Hepatocyte (in vitro differentiated cells): ENCODE data around the gene MAPK4. TPM values are rescaled to one million over a fixed set of nuclear protein-coding genes. Genes with fewer than 3 reads are reported as not detected.

ENCODE experiments used
- DNase-seq: peaks from one replicate; pipeline ENCODE4 v3.0.0-alpha.2; 2016; ENCODE audit warnings: low spot score
- H2AFZ ChIP-seq: fragments of 200-600 bp; sonication (generic); 2 replicates; pipeline ENCODE4 v1.6.0; 2016; ENCODE audit warnings: antibody characterized with exemption, mild to moderate bottlenecking
- H3K27ac ChIP-seq: fragments of 200-600 bp; sonication (generic); 2 replicates; pipeline ENCODE4 v1.5.1; 2016; ENCODE audit warnings: mild to moderate bottlenecking
- H3K27me3 ChIP-seq: fragments of 200-600 bp; sonication (generic); 2 replicates; pipeline ENCODE4 v1.6.1; 2016
- H3K36me3 ChIP-seq: fragments of 200-600 bp; sonication (generic); replicated peaks from 2 replicates; pipeline ENCODE4 v1.5.1; 2016; ENCODE audit warnings: low read depth; ENCODE audit not compliant: insufficient read depth
- H3K4me1 ChIP-seq: fragments of 200-600 bp; sonication (generic); 2 replicates; pipeline ENCODE4 v1.5.1; 2016; ENCODE audit warnings: mild to moderate bottlenecking, moderate library complexity; ENCODE audit not compliant: insufficient read depth
- H3K4me2 ChIP-seq: fragments of 200-600 bp; sonication (generic); 2 replicates; pipeline ENCODE4 v1.6.0; 2016
- H3K4me3 ChIP-seq: fragments of 200-600 bp; sonication (generic); 2 replicates; pipeline ENCODE4 v1.5.1; 2016; ENCODE audit warnings: mild to moderate bottlenecking
- H3K79me2 ChIP-seq: fragments of 200-600 bp; sonication (generic); 2 replicates; pipeline ENCODE4 v1.6.0; 2017; ENCODE audit warnings: mild to moderate bottlenecking
- H3K9me2 ChIP-seq: fragments of 200-600 bp; sonication (generic); replicated peaks from 2 replicates; pipeline ENCODE4 v1.6.0; 2017; ENCODE audit warnings: mild to moderate bottlenecking; ENCODE audit not compliant: insufficient read depth
- H3K9me3 ChIP-seq: fragments of 200-600 bp; sonication (generic); 2 replicates; pipeline ENCODE4 v1.5.1; 2016; ENCODE audit warnings: low read depth, mild to moderate bottlenecking
- H4K20me1 ChIP-seq: fragments of 200-600 bp; sonication (generic); 2 replicates; pipeline ENCODE4 v1.6.0; 2016; ENCODE audit warnings: mild to moderate bottlenecking; ENCODE audit not compliant: insufficient read depth, poor library complexity, severe bottlenecking
- EZH2 ChIP-seq: fragments of 200-600 bp; sonication (generic); IDR thresholded peaks from 2 replicates; pipeline ENCODE4 v1.6.1; 2016; ENCODE audit warnings: antibody characterized with exemption, mild to moderate bottlenecking, borderline replicate concordance
- EZH2phosphoT487 ChIP-seq: fragments of 200-600 bp; sonication (generic); IDR thresholded peaks from one replicate; pipeline ENCODE4 v1.6.1; 2018; ENCODE audit warnings: antibody characterized with exemption, mild to moderate bottlenecking, low read depth, moderate library complexity; ENCODE audit not compliant: unreplicated experiment, severe bottlenecking
- WGBS: methylation state at CpG from one replicate; pipeline ENCODE4 v1.1.6; 2016; ENCODE audit warnings: low lambda C conversion rate; ENCODE audit errors: missing lambda C conversion rate; 5-methylcytosine and 5-hydroxymethylcytosine counted together
- polyA plus RNA-seq: library from polyadenylated mRNA; unstranded; fragments of >200 nt; fragmentation: Nextera tagmentation; extraction: Ambion mirVana; gene quantifications from 2 replicates; pipeline ENCODE4 v1.2.1, GENCODE V29; 2016
- total RNA-seq: library from RNA; depleted of rRNA; stranded (reverse); fragments of >200 nt; gene quantifications from 2 replicates; pipeline ENCODE4 v1.2.3, GENCODE V29; 2014
- TF ChIP-seq, protein P1 (sequence below): fragments of 200-600 bp; sonication (generic); IDR thresholded peaks from 2 replicates; pipeline ENCODE4 v1.5.1; 2016; ENCODE audit warnings: antibody characterized with exemption, mild to moderate bottlenecking; ENCODE audit not compliant: poor library complexity

MAPK4 gene
- total and polyA plus RNA-seq, 2 experiments from 2014 or later = 2.0 to 2.4 TPM

DNA sequence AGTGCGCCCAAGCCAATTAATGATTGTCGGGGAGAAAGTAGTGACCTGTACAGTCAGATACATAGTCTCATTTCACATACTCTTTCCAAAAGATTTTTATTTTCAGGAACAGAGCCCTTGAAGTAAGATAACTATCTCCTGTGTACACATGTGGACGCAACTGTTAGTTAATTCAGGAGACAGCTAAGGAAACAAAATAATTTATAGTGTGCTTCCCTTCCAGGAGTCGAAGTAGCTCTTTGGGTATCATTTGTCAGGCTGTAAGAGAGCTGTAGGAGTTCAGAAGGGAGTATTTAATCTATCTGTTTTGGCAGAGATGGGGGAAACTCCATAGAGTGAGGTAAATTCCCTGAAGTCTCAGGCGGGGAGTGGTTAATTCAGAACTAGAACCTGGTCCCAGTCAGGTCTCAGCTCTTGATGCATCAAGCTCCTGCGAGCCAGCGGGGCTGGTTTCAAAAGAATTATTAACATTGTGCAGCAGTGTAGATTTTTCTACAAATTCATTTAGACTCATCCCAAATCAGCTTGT is 63.0 kb downstream of the MAPK4 start:
- no peak overlapping the region for H3K4me2 ChIP-seq
- H3K27me3 ChIP-seq = no peaks in the 10 kb centered on the region
- H3K79me2 ChIP-seq = no peaks in the 10 kb centered on the region
- H3K4me3 ChIP-seq = no peak overlapping the region
- H3K9me3 ChIP-seq = no peaks in the 10 kb centered on the region
- no peaks in the 10 kb centered on the region for H4K20me1 ChIP-seq
- no peak overlapping the region for H3K27ac ChIP-seq
- 53% methylated on average over 7 of the region's 7 CpGs for WGBS
- no peak for DNase-seq
- H3K9me2 ChIP-seq = no peaks in the 10 kb centered on the region
- H3K4me1 ChIP-seq = no peaks in the 10 kb centered on the region
- no peak overlapping the region for H2AFZ ChIP-seq
- H3K36me3 ChIP-seq = no peaks in the 10 kb centered on the region
- TF ChIP-seq, protein P1, sequence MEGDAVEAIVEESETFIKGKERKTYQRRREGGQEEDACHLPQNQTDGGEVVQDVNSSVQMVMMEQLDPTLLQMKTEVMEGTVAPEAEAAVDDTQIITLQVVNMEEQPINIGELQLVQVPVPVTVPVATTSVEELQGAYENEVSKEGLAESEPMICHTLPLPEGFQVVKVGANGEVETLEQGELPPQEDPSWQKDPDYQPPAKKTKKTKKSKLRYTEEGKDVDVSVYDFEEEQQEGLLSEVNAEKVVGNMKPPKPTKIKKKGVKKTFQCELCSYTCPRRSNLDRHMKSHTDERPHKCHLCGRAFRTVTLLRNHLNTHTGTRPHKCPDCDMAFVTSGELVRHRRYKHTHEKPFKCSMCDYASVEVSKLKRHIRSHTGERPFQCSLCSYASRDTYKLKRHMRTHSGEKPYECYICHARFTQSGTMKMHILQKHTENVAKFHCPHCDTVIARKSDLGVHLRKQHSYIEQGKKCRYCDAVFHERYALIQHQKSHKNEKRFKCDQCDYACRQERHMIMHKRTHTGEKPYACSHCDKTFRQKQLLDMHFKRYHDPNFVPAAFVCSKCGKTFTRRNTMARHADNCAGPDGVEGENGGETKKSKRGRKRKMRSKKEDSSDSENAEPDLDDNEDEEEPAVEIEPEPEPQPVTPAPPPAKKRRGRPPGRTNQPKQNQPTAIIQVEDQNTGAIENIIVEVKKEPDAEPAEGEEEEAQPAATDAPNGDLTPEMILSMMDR = no peak

DNA sequence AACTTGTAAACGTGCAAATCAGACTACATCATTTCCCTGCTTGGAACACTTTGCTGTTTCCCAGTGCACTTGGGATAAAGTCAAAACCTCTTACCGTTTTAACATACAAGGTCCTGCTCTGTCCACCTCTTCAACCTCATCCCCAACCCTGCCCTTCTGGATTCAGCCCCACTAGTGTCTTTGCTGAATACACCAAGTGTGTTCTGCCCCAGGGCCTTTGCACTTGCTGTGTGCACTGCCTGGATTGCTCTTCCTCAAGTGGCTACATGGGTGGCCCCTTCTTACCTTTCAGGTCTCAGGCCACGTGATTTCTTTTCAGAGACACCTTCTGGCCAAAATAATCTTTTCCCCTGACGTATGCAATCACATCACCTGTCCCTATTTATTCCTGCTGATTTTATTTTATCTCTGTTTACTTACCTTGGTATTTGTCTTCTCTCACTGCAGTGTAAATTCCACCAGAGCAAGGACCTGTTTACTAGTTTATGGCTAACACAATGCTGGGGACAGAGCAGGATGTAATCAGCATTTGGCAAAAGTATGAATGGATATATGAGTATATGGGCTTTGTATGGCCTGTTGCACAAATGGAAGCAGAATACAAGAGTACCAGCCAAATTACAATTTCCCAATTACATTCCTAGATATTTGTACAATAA is 63.9 kb downstream of the MAPK4 start:
- no peaks in the 10 kb centered on the region for H3K27me3 ChIP-seq
- 80% methylated on average over 4 of the region's 4 CpGs for WGBS
- H2AFZ ChIP-seq = no peak overlapping the region
- no peaks in the 10 kb centered on the region for H3K9me2 ChIP-seq
- no peak overlapping the region for H3K27ac ChIP-seq
- peaks cover 2% of the 10 kb centered on the region for H3K4me1 ChIP-seq
- no peaks in the 10 kb centered on the region for H3K9me3 ChIP-seq
- H3K36me3 ChIP-seq = no peaks in the 10 kb centered on the region
- no peak overlapping the region for H3K4me3 ChIP-seq
- H4K20me1 ChIP-seq = no peaks in the 10 kb centered on the region
- DNase-seq = no peak
- no peaks in the 10 kb centered on the region for H3K79me2 ChIP-seq
- no peak overlapping the region for H3K4me2 ChIP-seq
- TF ChIP-seq EZH2phosphoT487 (no peak), EZH2 (no peak)
- TF ChIP-seq, protein P1 = no peak

DNA sequence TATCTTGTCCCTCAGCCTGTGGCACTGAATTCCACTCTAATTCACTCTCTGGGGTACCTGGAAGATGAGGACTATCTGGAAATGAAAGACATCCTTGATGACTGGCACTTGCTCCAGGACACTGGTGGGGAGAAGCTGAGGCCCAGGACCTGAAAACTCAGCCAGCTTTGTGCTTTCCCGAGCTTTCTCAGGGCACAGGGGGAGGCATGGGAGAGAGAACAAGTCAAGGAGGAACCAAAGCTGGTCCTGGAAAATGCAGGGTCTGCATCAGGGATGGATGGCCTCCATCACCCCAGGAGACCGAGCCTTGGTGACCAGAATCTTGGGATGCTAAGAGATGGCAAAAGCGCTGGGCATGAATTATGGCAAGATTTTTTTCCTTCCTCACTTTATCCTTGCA is 65.1 kb downstream of the MAPK4 start:
- no peaks in the 10 kb centered on the region for H4K20me1 ChIP-seq
- DNase-seq = no peak

More for the DNA sequence above, 65.1 kb downstream of the MAPK4 start:
- Histone ChIP-seq H3K4me3 (no peak overlapping the region), H3K9me2 (no peaks in the 10 kb centered on the region), H3K36me3 (no peaks in the 10 kb centered on the region), H3K4me1 (peaks cover 8% of the 10 kb centered on the region), H3K9me3 (no peaks in the 10 kb centered on the region), H3K4me2 (no peak overlapping the region), H3K27ac (no peak overlapping the region), H2AFZ (no peak overlapping the region), H3K27me3 (no peaks in the 10 kb centered on the region), H3K79me2 (no peaks in the 10 kb centered on the region)
- TF ChIP-seq EZH2 = no peak
- TF ChIP-seq, protein P1 = no peak
- no peak for TF ChIP-seq EZH2phosphoT487
- WGBS = 93% methylated on average over 3 of the region's 3 CpGs
